Naive B cell (primary cell): ENCODE results near the gene RBL1. TPM values are rescaled to one million over a fixed set of nuclear protein-coding genes. Genes with fewer than 3 reads are reported as not detected.
"Not testable (repeated sequence)": the region's sequence is repeated elsewhere in the genome, so short reads cannot be mapped to it uniquely, and the experiment has no call there.

Experiments used
- ATAC-seq, 2 donors: fragments of 150-1000 bp; cut with Tn5 transposase; 2 replicates each; pipeline ENCODE4 v1.10.0; 2021; ENCODE audit warnings: low read depth in 2 of 2, mild to moderate bottlenecking in 2 of 2, moderate library complexity in 2 of 2
- DNase-seq: peaks from one replicate; pipeline ENCODE4 v3.0.0; 2022
- H3K27ac Mint-ChIP-seq, 6 donors: one replicate each; pipeline ENCODE4 v1.8.0; 2020 to 2022; ENCODE audit warnings: mild to moderate bottlenecking in 6 of 6, mixed read lengths in 6 of 6, moderate library complexity in 5 of 6, inconsistent platforms in 2 of 6
- H3K27me3 Mint-ChIP-seq, 3 donors: one replicate each; pipeline ENCODE4 v1.8.0; 2021 to 2022; ENCODE audit warnings: mixed read lengths in 3 of 3, mild to moderate bottlenecking in 1 of 3
- H3K36me3 Mint-ChIP-seq, 2 donors: one replicate each; pipeline ENCODE4 v1.8.0; 2020 to 2022; ENCODE audit warnings: mixed read lengths in 2 of 2, inconsistent platforms in 1 of 2, mild to moderate bottlenecking in 1 of 2
- H3K4me1 Mint-ChIP-seq, 3 donors: one replicate each; pipeline ENCODE4 v1.8.0; 2020 to 2022; ENCODE audit warnings: mixed read lengths in 3 of 3, inconsistent platforms in 1 of 3, mild to moderate bottlenecking in 1 of 3, moderate library complexity in 1 of 3
- H3K4me3 Mint-ChIP-seq, 8 donors: one replicate each; pipeline ENCODE4 v1.8.0; 2020 to 2022; ENCODE audit warnings: mild to moderate bottlenecking in 8 of 8, mixed read lengths in 8 of 8, moderate library complexity in 8 of 8, inconsistent platforms in 2 of 8
- H3K9me3 Mint-ChIP-seq, 7 donors: one replicate each; pipeline ENCODE4 v1.8.0; 2020 to 2022; ENCODE audit warnings: mixed read lengths in 7 of 7, mild to moderate bottlenecking in 5 of 7, inconsistent platforms in 2 of 7, moderate library complexity in 1 of 7
- polyA plus RNA-seq, 6 donors: library from polyadenylated mRNA; unstranded; fragments of 300-500 nt; fragmentation: Illumina TruSeq; gene quantifications; one replicate each; pipeline ENCODE4 v1.2.3, GENCODE V29; 2021; ENCODE audit warnings: low read depth in 6 of 6

Gene RBL1
- polyA plus RNA-seq, 6 donors from 2014 or later = 3.3 to 15.4 (median 7.0) TPM

DNA sequence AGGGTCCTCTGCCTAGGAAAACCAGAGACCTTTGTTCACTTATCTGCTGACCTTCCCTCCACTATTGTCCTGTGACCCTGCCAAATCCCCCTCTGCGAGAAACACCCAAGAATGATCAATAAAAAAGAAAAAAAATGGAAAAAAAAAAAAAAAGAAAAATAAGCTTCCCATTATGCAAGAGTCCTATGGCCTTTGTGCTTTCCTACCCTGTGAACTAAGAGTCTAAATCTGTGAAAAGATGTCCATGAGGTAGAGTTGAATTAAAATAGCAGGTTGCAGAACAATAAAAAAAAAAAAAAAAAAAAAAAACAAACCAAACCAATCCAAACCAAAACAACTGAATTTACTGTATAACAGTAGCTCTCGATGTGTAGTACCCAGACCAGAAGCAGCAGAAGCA lies 94.2 kb downstream of the RBL1 start:
- ATAC-seq, H3K27me3 Mint-ChIP-seq, DNase-seq, H3K9me3 Mint-ChIP-seq, H3K4me3 Mint-ChIP-seq, H3K27ac Mint-ChIP-seq: not testable (repeated sequence)
- Mint-ChIP-seq H3K4me1 (peaks cover 0 to 25% (median 15%) of the 10 kb centered on the region in 3 donors), H3K36me3 (peaks cover 0 to 18% of the 10 kb centered on the region in 2 donors)

DNA sequence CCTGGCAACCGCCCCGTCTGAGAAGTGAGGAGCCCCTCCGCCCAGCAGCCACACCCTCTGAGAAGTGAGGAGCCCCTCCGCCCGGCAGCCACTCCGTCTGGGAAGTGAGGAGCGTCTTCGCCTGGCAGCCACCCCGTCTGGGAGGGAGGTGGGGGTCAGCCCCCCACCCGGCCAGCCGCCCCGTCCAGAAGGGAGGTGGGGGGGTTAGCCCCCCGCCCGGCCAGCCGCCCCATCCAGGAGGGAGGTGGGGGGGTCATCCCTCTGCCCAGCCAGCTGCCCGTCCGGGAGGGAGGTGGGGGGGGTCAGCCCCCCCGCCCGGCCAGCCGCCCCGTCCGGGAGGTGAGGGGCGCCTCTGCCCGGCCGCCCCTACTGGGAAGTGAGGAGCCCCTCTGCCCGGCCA lies 95.6 kb downstream of the RBL1 start:
- not testable (repeated sequence) for ATAC-seq, DNase-seq, H3K27ac Mint-ChIP-seq, H3K9me3 Mint-ChIP-seq, H3K4me3 Mint-ChIP-seq, H3K27me3 Mint-ChIP-seq
- peaks cover 9 to 31% of the 10 kb centered on the region in 2 donors for H3K36me3 Mint-ChIP-seq
- H3K4me1 Mint-ChIP-seq = peaks cover 0 to 13% (median 8%) of the 10 kb centered on the region in 3 donors

DNA sequence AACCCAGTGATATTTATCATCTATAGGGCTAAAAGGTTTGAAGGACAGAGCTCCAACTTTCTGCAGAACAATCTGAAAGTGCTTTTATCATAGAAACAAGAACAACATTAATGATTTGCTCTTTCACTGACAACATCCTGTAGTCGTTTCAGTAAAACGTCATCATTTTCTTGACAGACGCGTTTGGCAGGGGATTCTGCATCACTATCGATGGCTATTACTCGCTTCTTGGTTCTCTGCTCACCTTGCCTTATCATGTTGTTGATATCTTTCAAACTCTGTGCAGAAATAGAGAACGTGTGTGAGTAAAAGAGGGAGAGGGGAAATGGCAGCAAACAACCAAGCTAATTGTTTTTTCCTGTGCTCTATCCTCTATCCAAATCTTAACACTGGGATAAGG lies 97.1 kb downstream of the RBL1 start:
- H3K9me3 Mint-ChIP-seq = peaks cover 0 to 4% (median 0%) of the 10 kb centered on the region in 7 donors
- no peak for DNase-seq
- H3K4me3 Mint-ChIP-seq = no peak overlapping the region
- H3K27me3 Mint-ChIP-seq = no peaks in the 10 kb centered on the region
- H3K36me3 Mint-ChIP-seq = peaks cover 18 to 39% of the 10 kb centered on the region in 2 donors
- H3K4me1 Mint-ChIP-seq = peaks cover 0 to 6% (median 6%) of the 10 kb centered on the region in 3 donors
- ATAC-seq = no peak
- H3K27ac Mint-ChIP-seq = peak overlapping the region in 1 of 6 donors; percentile 47

DNA sequence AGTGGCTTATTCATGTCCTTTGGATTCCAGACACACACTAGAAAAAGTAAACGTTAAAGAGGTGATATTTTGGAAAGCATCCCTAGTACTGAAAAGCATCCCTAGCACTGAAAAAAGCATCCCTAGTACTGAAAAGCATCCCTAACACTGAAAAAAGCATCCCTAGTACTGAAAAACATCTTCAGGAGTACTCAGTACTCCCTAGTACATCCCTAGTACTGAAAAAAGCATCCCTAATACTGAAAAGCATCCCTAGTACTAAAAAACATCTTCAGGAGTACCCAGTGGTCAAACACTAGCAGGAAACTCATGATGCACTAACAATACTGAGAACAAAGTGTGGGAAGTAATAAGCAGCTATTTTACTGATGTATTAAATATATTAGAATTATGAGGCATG lies 98.7 kb downstream of the RBL1 start:
- H3K27ac Mint-ChIP-seq = no peak overlapping the region
- no peak for DNase-seq
- peaks cover 27 to 41% of the 10 kb centered on the region in 2 donors for H3K36me3 Mint-ChIP-seq

DNA sequence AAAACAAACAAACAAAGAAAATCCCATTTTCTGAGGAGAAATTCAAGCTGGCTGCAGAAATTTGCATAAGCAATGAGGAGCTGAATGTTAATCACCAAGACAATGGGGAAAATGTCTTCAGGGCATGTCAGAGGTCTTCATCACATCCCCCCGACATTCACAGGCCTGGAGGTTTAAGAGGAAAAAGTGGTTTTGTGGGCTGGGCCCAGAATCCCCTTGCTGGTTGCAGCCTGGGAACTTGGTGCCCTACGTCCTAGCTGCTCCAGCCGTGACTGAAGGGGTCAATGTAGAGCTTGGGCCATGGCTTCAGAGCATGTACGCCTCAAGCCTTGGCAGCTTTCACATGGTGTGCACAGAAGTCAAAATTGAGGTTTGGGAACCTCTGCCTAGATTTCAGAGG lies 101.6 kb downstream of the RBL1 start:
- Mint-ChIP-seq H3K4me1 (peaks cover 1 to 21% (median 3%) of the 10 kb centered on the region in 3 donors), H3K9me3 (peaks cover 0 to 10% (median 7%) of the 10 kb centered on the region in 7 donors)
- not testable (repeated sequence) for H3K4me3 Mint-ChIP-seq

More for the DNA sequence above, 98.7 kb downstream of the RBL1 start:
- ATAC-seq = no peak
- Mint-ChIP-seq H3K9me3 (peaks cover 0 to 10% (median 7%) of the 10 kb centered on the region in 7 donors), H3K4me1 (no peaks in the 10 kb centered on the region), H3K4me3 (no peak overlapping the region), H3K27me3 (no peaks in the 10 kb centered on the region)

GRCh38 chr20:36992802-36993334 lies 102.9 kb downstream of the RBL1 start:
- H3K27ac Mint-ChIP-seq = peak overlapping the region in 2 of 6 donors; percentile 41 to 43
- H3K36me3 Mint-ChIP-seq = peaks cover 27 to 40% of the 10 kb centered on the region in 2 donors

More for the DNA sequence above, 101.6 kb downstream of the RBL1 start:
- not testable (repeated sequence) for DNase-seq, H3K27me3 Mint-ChIP-seq, ATAC-seq
- H3K27ac Mint-ChIP-seq = peak overlapping the region in 1 of 6 donors; percentile 44
- peaks cover 27 to 41% of the 10 kb centered on the region in 2 donors for H3K36me3 Mint-ChIP-seq

GRCh38 chr20:36991703-36992102 lies 104.1 kb downstream of the RBL1 start:
- Mint-ChIP-seq H3K36me3 (peaks cover 27 to 29% of the 10 kb centered on the region in 2 donors), H3K9me3 (peaks cover 0 to 10% (median 7%) of the 10 kb centered on the region in 7 donors), H3K4me3 (no peak overlapping the region), H3K27ac (no peak overlapping the region), H3K4me1 (peaks cover 12 to 33% (median 15%) of the 10 kb centered on the region in 3 donors), H3K27me3 (no peaks in the 10 kb centered on the region)
- ATAC-seq (peak in 1 of 2 donors; percentile 43), DNase-seq (no peak)

More at GRCh38 chr20:36992802-36993334, 102.9 kb downstream of the RBL1 start:
- peaks cover 12 to 33% (median 15%) of the 10 kb centered on the region in 3 donors for H3K4me1 Mint-ChIP-seq
- peaks cover 0 to 10% (median 7%) of the 10 kb centered on the region in 7 donors for H3K9me3 Mint-ChIP-seq
- ATAC-seq = no peak
- DNase-seq = no peak
- no peaks in the 10 kb centered on the region for H3K27me3 Mint-ChIP-seq
- peak overlapping the region in 1 of 8 donors; percentile 15 for H3K4me3 Mint-ChIP-seq

GRCh38 chr20:36989797-36990196 lies 106.0 kb downstream of the RBL1 start:
- DNase-seq (no peak), ATAC-seq (no peak)
- Mint-ChIP-seq H3K9me3 (peaks cover 0 to 10% (median 6%) of the 10 kb centered on the region in 7 donors), H3K27me3 (no peaks in the 10 kb centered on the region), H3K4me3 (peak overlapping the region in 1 of 8 donors; percentile 61), H3K36me3 (peaks cover 12 to 14% of the 10 kb centered on the region in 2 donors), H3K27ac (peak overlapping the region in 1 of 6 donors; percentile 61), H3K4me1 (peaks cover 12 to 33% (median 15%) of the 10 kb centered on the region in 3 donors)

DNA sequence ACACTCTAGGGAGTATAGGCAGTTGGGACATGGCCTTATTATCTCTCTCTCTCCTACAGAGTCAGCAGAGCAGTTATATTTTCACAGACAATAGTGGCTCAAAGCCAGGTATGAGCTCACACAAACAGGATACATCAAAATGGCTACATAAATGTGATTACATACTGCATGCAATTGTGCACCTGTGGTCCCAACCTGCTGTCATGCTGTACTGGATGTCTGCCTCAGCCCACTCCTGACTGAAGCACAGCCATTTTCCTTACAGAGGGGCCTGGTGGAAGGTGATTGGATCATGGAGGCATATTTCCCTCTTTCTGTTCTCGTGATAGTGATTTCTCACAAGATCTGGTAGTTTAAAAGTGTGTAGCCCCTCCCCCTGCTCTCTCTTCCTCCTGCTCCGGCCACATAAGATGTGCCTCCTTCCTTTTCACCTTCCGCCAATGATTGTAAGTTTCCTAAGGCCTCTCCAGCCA lies 107.3 kb downstream of the RBL1 start:
- peak; percentile 25 to 59 for ATAC-seq

DNA sequence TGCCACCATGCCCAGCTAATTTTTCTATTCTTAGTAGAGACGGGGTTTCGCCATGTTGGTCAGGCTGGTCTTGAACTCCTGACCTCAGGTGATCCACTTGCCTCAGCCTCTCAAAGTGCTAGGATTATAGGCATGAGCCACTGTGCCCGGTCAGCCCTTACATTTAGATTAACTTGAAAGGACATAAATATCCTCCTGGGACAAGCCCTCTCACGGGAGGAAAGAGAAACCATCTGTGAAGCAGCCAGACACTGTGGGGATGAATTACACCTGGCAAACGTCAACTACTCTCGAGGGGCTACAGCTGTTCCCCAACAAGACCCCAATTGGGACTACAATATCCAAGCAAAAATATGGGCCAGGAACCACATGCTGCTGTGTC lies 111.5 kb downstream of the RBL1 start:
- Mint-ChIP-seq H3K4me3 (no peak overlapping the region), H3K36me3 (no peaks in the 10 kb centered on the region), H3K4me1 (peaks cover 12 to 17% (median 15%) of the 10 kb centered on the region in 3 donors), H3K9me3 (no peaks in the 10 kb centered on the region), H3K27ac (no peak overlapping the region), H3K27me3 (no peaks in the 10 kb centered on the region)
- ATAC-seq (no peak), DNase-seq (no peak)

More for the DNA sequence above, 107.3 kb downstream of the RBL1 start:
- Mint-ChIP-seq H3K4me1 (peaks cover 16 to 33% (median 20%) of the 10 kb centered on the region in 3 donors), H3K36me3 (peaks cover 7 to 9% of the 10 kb centered on the region in 2 donors), H3K27ac (peak overlapping the region in 2 of 6 donors; percentile 17 to 65), H3K9me3 (peaks cover 0 to 9% (median 6%) of the 10 kb centered on the region in 7 donors), H3K27me3 (no peaks in the 10 kb centered on the region), H3K4me3 (peak overlapping the region in 2 of 8 donors; percentile 23 to 56)
- DNase-seq = no peak

DNA sequence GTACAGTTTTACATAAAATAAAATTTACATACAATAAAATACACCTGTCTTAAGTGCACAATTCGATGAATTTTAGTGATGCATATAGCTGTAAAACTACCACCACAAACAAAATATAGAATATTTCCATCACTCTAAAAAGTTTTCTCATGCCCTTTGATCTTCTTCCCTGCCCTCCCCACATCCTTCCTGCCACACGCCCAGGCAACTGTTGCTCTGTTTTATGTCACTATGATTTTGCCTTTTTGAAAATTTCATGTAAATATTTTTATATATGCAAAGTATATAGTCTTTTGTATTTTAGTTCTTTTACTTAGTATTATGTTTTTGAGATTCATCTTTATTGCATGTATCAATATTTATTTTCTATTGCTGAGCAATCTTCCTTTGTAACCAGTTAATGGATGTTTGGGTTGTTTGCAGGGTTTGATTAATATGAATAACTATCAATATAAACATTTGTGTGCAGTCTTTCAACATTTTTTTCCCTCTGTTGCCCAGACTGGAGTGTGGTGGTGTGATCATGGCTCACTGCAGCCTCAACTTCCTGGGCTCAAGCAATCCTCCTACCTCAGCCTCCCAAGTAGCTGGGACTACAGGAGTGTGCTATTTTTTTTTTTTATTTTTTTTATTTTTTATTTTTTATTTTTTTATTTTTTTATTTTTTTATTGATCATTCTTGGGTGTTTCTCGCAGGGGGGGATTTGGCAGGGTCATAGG lies 120.5 kb downstream of the RBL1 start:
- Mint-ChIP-seq H3K9me3 (no peaks in the 10 kb centered on the region), H3K27me3 (no peaks in the 10 kb centered on the region), H3K36me3 (no peaks in the 10 kb centered on the region), H3K27ac (peak overlapping the region in 1 of 6 donors; percentile 13), H3K4me1 (peaks cover 0 to 16% (median 10%) of the 10 kb centered on the region in 3 donors), H3K4me3 (peak overlapping the region in 4 of 8 donors; percentile 25 to 47 (median 32))
- ATAC-seq = no peak
- no peak for DNase-seq

GRCh38 chr20:36974660-36975059 lies 121.1 kb downstream of the RBL1 start:
- Mint-ChIP-seq H3K27ac (no peak overlapping the region), H3K9me3 (peaks cover 0 to 2% (median 0%) of the 10 kb centered on the region in 7 donors), H3K4me3 (peak overlapping the region in 1 of 8 donors; percentile 51), H3K4me1 (peaks cover 6 to 21% (median 11%) of the 10 kb centered on the region in 3 donors), H3K36me3 (no peaks in the 10 kb centered on the region), H3K27me3 (no peaks in the 10 kb centered on the region)
- no peak for ATAC-seq
- DNase-seq = no peak

DNA sequence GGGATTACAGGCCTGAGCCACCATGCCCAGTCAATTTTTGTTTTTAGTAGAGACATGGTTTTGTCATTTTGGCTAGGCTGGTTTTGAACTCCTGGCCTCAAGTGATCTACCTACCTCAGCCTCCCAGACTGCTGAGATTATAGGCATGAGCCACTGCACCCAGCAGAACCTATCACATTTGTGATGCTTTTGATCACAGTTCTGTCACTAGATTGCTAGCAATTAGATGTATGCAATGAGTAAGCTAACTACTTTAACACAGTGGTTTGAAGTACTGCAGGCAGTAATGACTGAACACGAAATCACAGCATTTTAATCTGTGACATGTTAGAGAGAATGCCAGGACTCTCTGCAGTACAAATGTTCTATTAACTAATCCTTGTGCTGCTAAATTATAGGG lies 124.7 kb downstream of the RBL1 start:
- Mint-ChIP-seq H3K27ac (no peak overlapping the region), H3K4me1 (peaks cover 17 to 30% (median 20%) of the 10 kb centered on the region in 3 donors), H3K36me3 (no peaks in the 10 kb centered on the region), H3K9me3 (peaks cover 0 to 2% (median 0%) of the 10 kb centered on the region in 7 donors), H3K27me3 (no peaks in the 10 kb centered on the region), H3K4me3 (no peak overlapping the region)
- ATAC-seq (no peak), DNase-seq (no peak)
